Right lung (tissue), 5 donors: ENCODE data around the gene ZBTB20. TPM values are rescaled to one million over a fixed set of nuclear protein-coding genes. Genes with fewer than 3 reads are reported as not detected.

Source experiments
- DNase-seq, 2 donors: peaks; one replicate each; pipeline ENCODE4 v3.0.0-alpha.2; 2013
- polyA plus RNA-seq, 5 donors: library from polyadenylated mRNA; unstranded; fragments of 120-200 nt; gene quantifications; one replicate each; pipeline versions ENCODE4 v1.2.1 to v1.2.3, GENCODE V29; 2013; ENCODE audit warnings: inconsistent platforms in 1 of 5, low replicate concordance in 1 of 5; ENCODE audit not compliant: insufficient read length in 5 of 5, insufficient read depth in 1 of 5

ZBTB20 gene
- polyA plus RNA-seq, 5 donors: 0.86 to 5.4 (median 4.4) TPM

GRCh38 chr3:114539525-114539924, 607.6 kb downstream of the ZBTB20 start:
- no peak for DNase-seq

- no peak for DNase-seq
Observed at GRCh38 chr3:114538211-114538610, 608.9 kb downstream of the ZBTB20 start.

- DNase-seq: no peak
Observed at GRCh38 chr3:114528517-114528916, 618.6 kb downstream of the ZBTB20 start.

GRCh38 chr3:114527036-114527644, 619.9 kb downstream of the ZBTB20 start:
- DNase-seq: no peak

- DNase-seq: no peak
Observed at GRCh38 chr3:114525278-114525677, 621.8 kb downstream of the ZBTB20 start.

GRCh38 chr3:114519415-114519814, 627.7 kb downstream of the ZBTB20 start:
- peak; percentile 73 to 85 for DNase-seq

- DNase-seq: peak in 1 of 2 donors; percentile 21
Observed at GRCh38 chr3:114518206-114518808, 628.8 kb downstream of the ZBTB20 start.

GRCh38 chr3:114510201-114510600, 636.9 kb downstream of the ZBTB20 start:
- DNase-seq: no peak

GRCh38 chr3:114509756-114510155, 637.3 kb downstream of the ZBTB20 start:
- DNase-seq: no peak

GRCh38 chr3:114508976-114509375, 638.1 kb downstream of the ZBTB20 start:
- DNase-seq: no peak

GRCh38 chr3:114508208-114508607, 638.9 kb downstream of the ZBTB20 start:
- DNase-seq: no peak

- DNase-seq: no peak
Observed at GRCh38 chr3:114506591-114507300, 640.3 kb downstream of the ZBTB20 start.

- no peak for DNase-seq
Observed at GRCh38 chr3:114504941-114505628, 642.0 kb downstream of the ZBTB20 start.

- DNase-seq: no peak
Observed at GRCh38 chr3:114502204-114502603, 644.9 kb downstream of the ZBTB20 start.

GRCh38 chr3:114499976-114500375, 647.1 kb downstream of the ZBTB20 start:
- DNase-seq: no peak

- DNase-seq: no peak
Observed at GRCh38 chr3:114498539-114499370, 648.3 kb downstream of the ZBTB20 start.

- no peak for DNase-seq
Observed at GRCh38 chr3:114496874-114497273, 650.2 kb downstream of the ZBTB20 start.

GRCh38 chr3:114496466-114496865, 650.6 kb downstream of the ZBTB20 start:
- no peak for DNase-seq

- DNase-seq: no peak
Observed at GRCh38 chr3:114496021-114496434, 651.1 kb downstream of the ZBTB20 start.

- DNase-seq: no peak
Observed at GRCh38 chr3:114494498-114494897, 652.6 kb downstream of the ZBTB20 start.

GRCh38 chr3:114490829-114491228, 656.3 kb downstream of the ZBTB20 start:
- DNase-seq: no peak

- DNase-seq: no peak
Observed at GRCh38 chr3:114487502-114487901, 659.6 kb downstream of the ZBTB20 start.
